HG02970 (cell line): Measurements from ENCODE around the gene PCDHGA10.
"Not testable (repeated sequence)": the region's sequence is repeated elsewhere in the genome, so short reads cannot be mapped to it uniquely, and the experiment has no call there.

Experiments
- ATAC-seq: cut with Tn5 transposase; IDR thresholded peaks from one replicate; pipeline ENCODE4 v1.9.1; 2021; ENCODE audit warnings: mild to moderate bottlenecking, moderate library complexity, moderate number of reproducible peaks; ENCODE audit not compliant: unreplicated experiment, low FRiP score

The PCDHGA10 gene

GRCh38 chr5:141412854-141413539 lies at the start of gene PCDHGA10:
TSS of gene PCDHGA10 (plus strand) at chr5:141412987. CDS start at chr5:141413176, 189 bp downstream.
- ATAC-seq = no peak

GRCh38 chr5:141363952-141364660 lies 48.7 kb upstream of the PCDHGA10 start, which contains the start of gene PCDHGA5:
TSS of gene PCDHGA5 (plus strand) at chr5:141364162. CDS start at chr5:141364331, 169 bp downstream.
- no peak for ATAC-seq

GRCh38 chr5:141366016-141366896 lies 46.5 kb upstream of the PCDHGA10 start:
- no peak for ATAC-seq

GRCh38 chr5:141369994-141370848 lies 42.6 kb upstream of the PCDHGA10 start, which contains the start of gene PCDHGB3:
TSS of gene PCDHGB3 (plus strand) at chr5:141370242. CDS start at chr5:141370395, 153 bp downstream.
- ATAC-seq = no peak

GRCh38 chr5:141371572-141372475 lies 41.0 kb upstream of the PCDHGA10 start:
- no peak for ATAC-seq

- no peak for ATAC-seq
Observed at GRCh38 chr5:141373673-141374317, 39.0 kb upstream of the PCDHGA10 start, which contains the start of gene PCDHGA6. TSS of gene PCDHGA6 (plus strand) at chr5:141373891. CDS start at chr5:141374084, 193 bp downstream.

- ATAC-seq = no peak
Observed at GRCh38 chr5:141374627-141375026, 38.2 kb upstream of the PCDHGA10 start.

GRCh38 chr5:141375444-141376155 lies 37.2 kb upstream of the PCDHGA10 start:
- ATAC-seq = not testable (repeated sequence)

- no peak for ATAC-seq
Observed at GRCh38 chr5:141382469-141383294, 30.1 kb upstream of the PCDHGA10 start, which contains the start of gene PCDHGA7. TSS of gene PCDHGA7 (plus strand) at chr5:141382742. CDS start at chr5:141382900, 158 bp downstream.

GRCh38 chr5:141383345-141383744 lies 29.4 kb upstream of the PCDHGA10 start:
- no peak for ATAC-seq

- no peak for ATAC-seq
Observed at GRCh38 chr5:141384471-141385267, 28.1 kb upstream of the PCDHGA10 start.

GRCh38 chr5:141387557-141388311 lies 25.1 kb upstream of the PCDHGA10 start, which contains the start of gene PCDHGB4:
TSS of gene PCDHGB4 (plus strand) at chr5:141387698. CDS start at chr5:141387885, 187 bp downstream.
- not testable (repeated sequence) for ATAC-seq

GRCh38 chr5:141388661-141389060 lies 24.1 kb upstream of the PCDHGA10 start:
- ATAC-seq = no peak

GRCh38 chr5:141389153-141390042 lies 23.4 kb upstream of the PCDHGA10 start:
- ATAC-seq = no peak
